Esophagus muscularis mucosa (tissue), 4 donors: Measurements from ENCODE around the gene CPT1C. TPM values are rescaled to one million over a fixed set of nuclear protein-coding genes. Genes with fewer than 3 reads are reported as not detected.
A peak's percentile ranks its signal among the peaks of the same experiment; 100 is the strongest.

Experiments
- DNase-seq: peaks from one replicate; pipeline ENCODE4 v3.0.0-alpha.2; 2017; ENCODE audit errors: extremely low spot score
- H3K27ac ChIP-seq, 4 donors: fragments of 200-600 bp; sonication (generic); replicated peaks in 1 of 4; 1 replicate in 3 of 4; 2 replicates in 1 of 4; pipeline ENCODE4 v1.5.1; 2016 to 2019; ENCODE audit warnings: mild to moderate bottlenecking in 1 of 4
- H3K27me3 ChIP-seq, 4 donors: fragments of 200-600 bp; sonication (generic); one replicate each; pipeline versions ENCODE4 v1.5.1 to v1.6.0; 2016 to 2019
- H3K36me3 ChIP-seq, 4 donors: fragments of 200-600 bp; sonication (generic); one replicate each; pipeline ENCODE4 v1.5.1; 2016 to 2019
- H3K4me1 ChIP-seq, 4 donors: fragments of 200-600 bp; sonication (generic); one replicate each; pipeline ENCODE4 v1.5.1; 2016 to 2019
- H3K4me3 ChIP-seq, 4 donors: fragments of 200-600 bp; sonication (generic); 1 replicate in 2 of 4; 2 replicates in 2 of 4; pipeline ENCODE4 v1.5.1; 2016 to 2019; ENCODE audit warnings: mild to moderate bottlenecking in 4 of 4, moderate library complexity in 1 of 4
- H3K9me3 ChIP-seq, 4 donors: fragments of 200-600 bp; sonication (generic); 1 replicate in 3 of 4; 2 replicates in 1 of 4; pipeline ENCODE4 v1.5.1; 2016 to 2019
- EP300 ChIP-seq: sonication (generic); formaldehyde crosslinking; IDR thresholded peaks from one replicate; pipeline ENCODE4 v1.6.1; 2017; ENCODE audit warnings: antibody characterized with exemption
- POLR2A ChIP-seq: fragments of 450-650 bp; IDR thresholded peaks from one replicate; pipeline ENCODE4 v1.6.1; 2017; ENCODE audit warnings: antibody characterized with exemption, moderate library complexity, mild to moderate bottlenecking, low read depth
- POLR2AphosphoS5 ChIP-seq, 2 donors: sonication (generic); formaldehyde crosslinking; IDR thresholded peaks; one replicate each; pipeline ENCODE4 v1.6.1; 2017; ENCODE audit warnings: antibody characterized with exemption in 2 of 2
- WGBS: methylation state at CpG from one replicate; pipeline ENCODE4 v1.1.5; 2018; 5-methylcytosine and 5-hydroxymethylcytosine counted together
- intact Hi-C: fragments of 100-400 bp; cut with DNase I; formaldehyde crosslinking; loops from one replicate; pipeline ENCODE4 v1.15.1; 2023
- total RNA-seq, 4 donors: library from RNA; depleted of rRNA; stranded (reverse); fragments of >200 nt; gene quantifications; one replicate each; pipeline versions ENCODE4 v1.1.0 to v1.2.1, GENCODE V29; 2016
- TF ChIP-seq, protein P1 (sequence below), 3 experiments: fragments of 200-600 bp in 2 of 3; fragments of 450-650 bp in 1 of 3; sonication (generic) in 2 of 3; IDR thresholded peaks; one replicate each; pipeline ENCODE4 v1.5.1; 2017 to 2019; ENCODE audit warnings: antibody characterized with exemption in 3 of 3, mild to moderate bottlenecking in 2 of 3, moderate library complexity in 1 of 3

The CPT1C gene
- total RNA-seq, 4 donors from 2014 or later = 2.7 to 6.6 (median 3.9) TPM

GRCh38 chr19:49752701-49753100 is 61.8 kb downstream of the CPT1C start:
- H3K27me3 ChIP-seq = no peaks in the 10 kb centered on the region
- no peaks in the 10 kb centered on the region for H3K36me3 ChIP-seq
- DNase-seq = no peak
- intact Hi-C loops = no loop called here
- H3K27ac ChIP-seq = no peak overlapping the region
- peaks cover 0 to 10% (median 8%) of the 10 kb centered on the region in 4 donors for H3K9me3 ChIP-seq
- TF ChIP-seq, protein P1, sequence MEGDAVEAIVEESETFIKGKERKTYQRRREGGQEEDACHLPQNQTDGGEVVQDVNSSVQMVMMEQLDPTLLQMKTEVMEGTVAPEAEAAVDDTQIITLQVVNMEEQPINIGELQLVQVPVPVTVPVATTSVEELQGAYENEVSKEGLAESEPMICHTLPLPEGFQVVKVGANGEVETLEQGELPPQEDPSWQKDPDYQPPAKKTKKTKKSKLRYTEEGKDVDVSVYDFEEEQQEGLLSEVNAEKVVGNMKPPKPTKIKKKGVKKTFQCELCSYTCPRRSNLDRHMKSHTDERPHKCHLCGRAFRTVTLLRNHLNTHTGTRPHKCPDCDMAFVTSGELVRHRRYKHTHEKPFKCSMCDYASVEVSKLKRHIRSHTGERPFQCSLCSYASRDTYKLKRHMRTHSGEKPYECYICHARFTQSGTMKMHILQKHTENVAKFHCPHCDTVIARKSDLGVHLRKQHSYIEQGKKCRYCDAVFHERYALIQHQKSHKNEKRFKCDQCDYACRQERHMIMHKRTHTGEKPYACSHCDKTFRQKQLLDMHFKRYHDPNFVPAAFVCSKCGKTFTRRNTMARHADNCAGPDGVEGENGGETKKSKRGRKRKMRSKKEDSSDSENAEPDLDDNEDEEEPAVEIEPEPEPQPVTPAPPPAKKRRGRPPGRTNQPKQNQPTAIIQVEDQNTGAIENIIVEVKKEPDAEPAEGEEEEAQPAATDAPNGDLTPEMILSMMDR (IDR thresholded peaks at IDR 0.05) = no peak
- H3K4me3 ChIP-seq = no peak overlapping the region
- 84% methylated on average over 1 of the region's 1 CpG for WGBS
- H3K4me1 ChIP-seq = no peaks in the 10 kb centered on the region

- DNase-seq = no peak
- no peaks in the 10 kb centered on the region for H3K4me1 ChIP-seq
- H3K27me3 ChIP-seq = peaks cover 0 to 6% (median 0%) of the 10 kb centered on the region in 4 donors
- TF ChIP-seq POLR2A = no peak
- TF ChIP-seq POLR2AphosphoS5 (IDR thresholded peaks at IDR 0.05) = no peak
- TF ChIP-seq, protein P1 (IDR thresholded peaks at IDR 0.05) = no peak
- no peak for TF ChIP-seq EP300
- H3K27ac ChIP-seq = no peak overlapping the region
- intact Hi-C loops = no loop called here
- H3K4me3 ChIP-seq = no peak overlapping the region
- 93% methylated on average over 3 of the region's 3 CpGs for WGBS
- peaks cover 0 to 10% (median 8%) of the 10 kb centered on the region in 4 donors for H3K9me3 ChIP-seq
- no peaks in the 10 kb centered on the region for H3K36me3 ChIP-seq
Measured at GRCh38 chr19:49755956-49756355, 65.0 kb downstream of the CPT1C start.

DNA sequence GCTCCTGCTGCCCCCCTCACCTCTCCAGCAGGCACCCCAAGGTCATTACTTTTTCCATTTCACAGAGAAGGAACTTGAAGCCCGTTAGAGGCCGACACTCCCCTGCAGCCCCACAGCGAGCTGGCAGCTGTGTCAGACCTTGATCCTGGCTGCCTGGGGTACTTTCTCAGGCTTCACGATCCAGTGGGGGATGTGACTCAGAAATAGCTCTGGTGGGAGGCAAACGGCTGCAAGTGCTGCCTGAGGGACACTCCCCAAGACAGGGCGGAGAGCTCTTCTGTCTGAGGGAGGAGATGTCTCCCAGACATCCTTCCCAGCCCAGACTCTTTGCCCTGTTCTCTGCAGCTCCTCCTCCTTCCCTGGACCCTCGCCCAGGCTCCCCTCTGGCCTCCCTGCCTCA is 67.4 kb downstream of the CPT1C start:
- peaks cover 0 to 10% (median 8%) of the 10 kb centered on the region in 4 donors for H3K9me3 ChIP-seq
- peaks cover 0 to 3% (median 0%) of the 10 kb centered on the region in 4 donors for H3K4me1 ChIP-seq
- H3K4me3 ChIP-seq = no peak overlapping the region
- WGBS = 41% methylated on average over 4 of the region's 7 CpGs
- intact Hi-C loops = no loop called here
- no peak for DNase-seq
- TF ChIP-seq, protein P1 (IDR thresholded peaks at IDR 0.05) = no peak
- no peak for TF ChIP-seq POLR2AphosphoS5 (IDR thresholded peaks at IDR 0.05)
- H3K36me3 ChIP-seq = no peaks in the 10 kb centered on the region
- peaks cover 0 to 6% (median 0%) of the 10 kb centered on the region in 4 donors for H3K27me3 ChIP-seq
- H3K27ac ChIP-seq = no peak overlapping the region

DNA sequence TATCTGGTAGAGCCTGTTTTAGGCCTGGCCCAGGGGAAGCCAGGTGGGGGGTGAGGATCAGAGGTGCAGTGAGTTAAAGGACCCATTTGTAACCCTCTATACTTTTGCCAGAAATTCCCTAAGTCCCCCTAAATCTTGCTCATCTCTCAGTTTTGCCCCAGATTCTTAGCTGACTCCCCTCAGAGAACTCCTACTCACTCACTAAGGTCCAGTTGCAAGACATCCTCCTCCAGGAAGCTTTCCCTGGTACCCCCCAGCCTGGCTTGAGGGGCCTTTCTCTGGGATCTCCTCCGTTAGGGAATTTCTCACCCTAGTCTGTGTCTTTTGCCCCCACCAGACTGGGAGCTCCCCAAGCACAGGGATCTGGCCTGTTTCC is 70.3 kb downstream of the CPT1C start:
- Histone ChIP-seq H3K36me3 (no peaks in the 10 kb centered on the region), H3K9me3 (peaks cover 0 to under 1% (median under 1%) of the 10 kb centered on the region in 4 donors), H3K4me3 (no peak overlapping the region), H3K27me3 (peaks cover 0 to 6% (median 0%) of the 10 kb centered on the region in 4 donors), H3K27ac (peak overlapping the region; percentile 31 to 53 (median 45)), H3K4me1 (peaks cover 10 to 13% (median 11%) of the 10 kb centered on the region in 4 donors)
- 100% methylated on average over 1 of the region's 1 CpG for WGBS
- intact Hi-C loops = no loop called here
- no peak for DNase-seq
- TF ChIP-seq, protein P1 (IDR thresholded peaks at IDR 0.05) = no peak

DNA sequence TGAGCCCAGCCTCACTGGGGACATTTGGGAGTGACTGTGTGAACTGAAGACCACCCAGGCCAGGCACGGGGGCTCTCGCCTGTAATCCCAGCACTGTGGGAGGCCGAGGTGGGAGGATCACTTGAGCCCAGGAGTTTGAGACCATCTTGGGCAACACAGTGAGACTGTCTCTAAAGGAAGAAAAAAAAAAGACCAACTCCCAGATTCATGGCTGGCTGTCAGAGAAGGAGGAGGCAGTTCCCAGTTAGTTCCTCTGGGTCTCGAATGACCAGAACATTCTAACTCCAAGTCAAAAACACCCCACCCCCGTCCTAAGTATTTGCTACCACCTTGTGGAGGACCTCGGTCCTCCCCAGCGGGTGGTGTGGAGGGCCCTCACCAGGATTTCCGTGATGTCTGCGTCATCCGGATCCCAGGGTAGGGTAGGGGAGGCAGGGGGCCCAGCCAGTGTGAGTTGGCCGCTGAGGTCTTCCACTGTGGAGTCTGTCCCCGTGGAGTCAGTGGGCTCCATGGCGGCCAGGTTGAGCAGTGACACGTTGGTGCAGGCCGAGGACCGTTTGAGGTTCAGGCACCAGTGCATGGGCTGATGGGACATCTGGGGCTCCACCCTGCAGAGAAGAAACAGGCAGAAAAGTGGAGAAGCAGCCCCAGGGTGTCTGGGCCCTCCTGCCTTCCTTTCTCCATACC is 70.9 kb downstream of the CPT1C start:
- Histone ChIP-seq H3K4me1 (peaks cover 10 to 13% (median 11%) of the 10 kb centered on the region in 4 donors), H3K9me3 (no peaks in the 10 kb centered on the region), H3K27ac (peak overlapping the region; percentile 31 to 53 (median 45)), H3K36me3 (no peaks in the 10 kb centered on the region), H3K27me3 (peaks cover 0 to 6% (median 0%) of the 10 kb centered on the region in 4 donors), H3K4me3 (no peak overlapping the region)
- DNase-seq = no peak
- 70% methylated on average over 16 of the region's 16 CpGs for whole genome bisulfite sequencing
- intact Hi-C loops = no loop called here
- TF ChIP-seq, protein P1 (IDR thresholded peaks at IDR 0.05) = peak in 1 of 3 experiments; percentile 15
- TF ChIP-seq EP300 (no peak), POLR2A (no peak), POLR2AphosphoS5 (IDR thresholded peaks at IDR 0.05) (no peak)
